ENCODE measurements around the gene ERI3. TPM values are rescaled to one million over a fixed set of nuclear protein-coding genes. Genes with fewer than 3 reads are reported as not detected.

Gene ERI3
- total RNA-seq, 4 donors from 2014 or later: 28.8 to 63.2 (median 45.0) TPM

DNA sequence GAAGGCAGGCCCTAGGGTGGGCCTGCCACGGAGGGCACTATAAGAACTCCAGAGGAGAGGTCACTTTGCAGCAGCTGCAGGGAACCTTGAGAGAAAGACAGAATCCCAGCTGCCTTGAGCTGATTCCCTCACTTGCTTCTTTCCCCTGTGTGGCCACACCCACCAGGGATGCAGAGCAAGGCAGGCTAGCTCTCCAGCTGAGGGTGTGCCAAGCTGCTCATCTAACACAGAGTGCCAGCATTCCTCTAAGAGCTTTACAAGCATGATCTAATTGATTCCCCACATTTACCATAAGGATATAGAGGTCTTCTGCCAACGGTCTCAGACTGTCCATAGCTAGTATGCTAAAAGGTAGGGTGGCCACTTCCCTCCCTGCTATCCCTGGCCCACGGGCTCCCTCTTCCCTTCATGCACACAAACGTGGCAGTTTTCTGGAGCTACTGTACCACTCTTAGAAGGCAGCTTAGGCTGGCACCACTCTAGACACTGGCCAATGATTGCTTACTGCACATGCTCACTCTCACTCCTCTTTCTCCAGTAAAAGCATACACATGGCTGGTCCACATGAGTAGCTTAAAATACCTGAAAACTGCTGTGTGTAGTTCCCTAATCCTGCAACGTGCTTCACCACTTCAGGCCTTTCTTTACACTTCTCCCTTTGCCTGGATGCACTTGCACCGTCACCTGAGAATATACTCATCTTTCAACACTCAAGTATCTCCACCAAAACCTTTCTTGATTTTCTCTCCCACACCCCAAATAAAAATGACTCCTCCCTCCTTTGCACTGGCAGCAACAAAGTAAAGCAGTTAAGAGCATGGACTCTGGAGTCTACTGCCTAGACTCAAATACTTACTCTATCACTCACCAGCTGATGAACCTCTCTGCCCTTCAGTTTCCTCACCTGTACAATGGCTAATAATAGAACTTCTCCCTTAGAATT is 84.1 kb downstream of the ERI3 start:
- intact Hi-C loops (cut with DNase I): no loop called here
- WGBS, 2 donors: 84 to 89% methylated on average over 6 of the region's 6 CpGs
- no peaks in the 10 kb centered on the region for H3K4me1 ChIP-seq

DNA sequence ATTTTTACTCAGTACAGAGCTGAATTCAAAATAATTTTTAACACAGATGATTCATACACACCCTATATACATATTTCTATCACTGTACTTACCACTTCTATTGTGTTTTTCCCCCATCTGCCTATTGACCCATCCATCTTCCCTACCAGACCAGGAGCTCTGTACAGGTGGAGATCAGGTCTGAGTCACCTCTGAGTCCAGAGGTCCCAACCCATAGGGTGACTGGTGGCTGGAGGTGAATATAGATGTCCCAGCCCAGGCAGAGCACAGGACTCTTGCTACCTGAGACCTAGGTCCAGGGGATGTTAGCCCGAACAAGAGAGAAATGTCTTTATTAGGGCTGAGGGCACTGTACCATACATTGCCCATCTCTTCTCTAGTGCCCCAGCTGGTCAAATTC is 87.0 kb downstream of the ERI3 start:
- DNase-seq: no peak
- Histone ChIP-seq H3K4me1 (no peaks in the 10 kb centered on the region), H3K27ac (no peak overlapping the region), H3K4me3 (replicated peaks in 1 of 3) (no peak overlapping the region), H3K9me3 (no peaks in the 10 kb centered on the region), H3K27me3 (no peaks in the 10 kb centered on the region), H3K36me3 (no peaks in the 10 kb centered on the region)
- intact Hi-C loops (cut with DNase I): no loop called here
- WGBS, 2 donors: 93 to 96% methylated on average over 1 of the region's 1 CpG
- TF ChIP-seq, protein P1, sequence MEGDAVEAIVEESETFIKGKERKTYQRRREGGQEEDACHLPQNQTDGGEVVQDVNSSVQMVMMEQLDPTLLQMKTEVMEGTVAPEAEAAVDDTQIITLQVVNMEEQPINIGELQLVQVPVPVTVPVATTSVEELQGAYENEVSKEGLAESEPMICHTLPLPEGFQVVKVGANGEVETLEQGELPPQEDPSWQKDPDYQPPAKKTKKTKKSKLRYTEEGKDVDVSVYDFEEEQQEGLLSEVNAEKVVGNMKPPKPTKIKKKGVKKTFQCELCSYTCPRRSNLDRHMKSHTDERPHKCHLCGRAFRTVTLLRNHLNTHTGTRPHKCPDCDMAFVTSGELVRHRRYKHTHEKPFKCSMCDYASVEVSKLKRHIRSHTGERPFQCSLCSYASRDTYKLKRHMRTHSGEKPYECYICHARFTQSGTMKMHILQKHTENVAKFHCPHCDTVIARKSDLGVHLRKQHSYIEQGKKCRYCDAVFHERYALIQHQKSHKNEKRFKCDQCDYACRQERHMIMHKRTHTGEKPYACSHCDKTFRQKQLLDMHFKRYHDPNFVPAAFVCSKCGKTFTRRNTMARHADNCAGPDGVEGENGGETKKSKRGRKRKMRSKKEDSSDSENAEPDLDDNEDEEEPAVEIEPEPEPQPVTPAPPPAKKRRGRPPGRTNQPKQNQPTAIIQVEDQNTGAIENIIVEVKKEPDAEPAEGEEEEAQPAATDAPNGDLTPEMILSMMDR (IDR thresholded peaks at IDR 0.05): no peak
- TF ChIP-seq POLR2A (IDR thresholded peaks at IDR 0.05): no peak

More for the DNA sequence above, 84.1 kb downstream of the ERI3 start:
- H3K27ac ChIP-seq: no peak overlapping the region
- H3K9me3 ChIP-seq: no peaks in the 10 kb centered on the region
- no peaks in the 10 kb centered on the region for H3K36me3 ChIP-seq
- TF ChIP-seq, protein P1 (IDR thresholded peaks at IDR 0.05): no peak
- no peak for TF ChIP-seq POLR2A (IDR thresholded peaks at IDR 0.05)
- H3K4me3 ChIP-seq (replicated peaks in 1 of 3): no peak overlapping the region
- no peak for DNase-seq
- H3K27me3 ChIP-seq: no peaks in the 10 kb centered on the region

DNA sequence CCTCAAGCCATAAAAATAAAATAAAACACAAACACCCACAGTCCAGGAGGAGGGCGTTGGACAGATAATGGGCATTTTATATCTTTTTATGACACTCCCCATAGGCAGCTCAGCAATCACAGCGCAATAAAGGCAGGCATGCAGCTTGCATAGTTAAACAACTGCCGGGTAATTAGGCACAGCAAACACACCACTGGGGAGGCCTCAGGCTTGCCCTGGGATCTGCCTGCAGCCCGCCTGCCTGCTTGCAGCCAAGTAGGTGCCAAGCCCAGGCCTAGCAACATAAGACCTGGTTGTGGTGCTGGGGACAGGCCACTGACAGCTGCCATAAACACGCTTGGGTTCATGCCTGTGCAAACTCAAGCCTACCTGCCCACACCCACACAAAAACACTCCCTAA is 87.6 kb downstream of the ERI3 start:
- no peaks in the 10 kb centered on the region for H3K9me3 ChIP-seq
- intact Hi-C loops (cut with DNase I): no loop called here
- H3K27me3 ChIP-seq: no peaks in the 10 kb centered on the region
- H3K4me3 ChIP-seq (replicated peaks in 1 of 3): no peak overlapping the region
- no peak for DNase-seq
- H3K4me1 ChIP-seq: no peaks in the 10 kb centered on the region
- WGBS, 2 donors: 95 to 96% methylated on average over 4 to 5 of the region's 5 CpGs
- H3K27ac ChIP-seq: no peak overlapping the region
- no peak for TF ChIP-seq POLR2A (IDR thresholded peaks at IDR 0.05)
- TF ChIP-seq, protein P1 (IDR thresholded peaks at IDR 0.05): no peak
- no peaks in the 10 kb centered on the region for H3K36me3 ChIP-seq

DNA sequence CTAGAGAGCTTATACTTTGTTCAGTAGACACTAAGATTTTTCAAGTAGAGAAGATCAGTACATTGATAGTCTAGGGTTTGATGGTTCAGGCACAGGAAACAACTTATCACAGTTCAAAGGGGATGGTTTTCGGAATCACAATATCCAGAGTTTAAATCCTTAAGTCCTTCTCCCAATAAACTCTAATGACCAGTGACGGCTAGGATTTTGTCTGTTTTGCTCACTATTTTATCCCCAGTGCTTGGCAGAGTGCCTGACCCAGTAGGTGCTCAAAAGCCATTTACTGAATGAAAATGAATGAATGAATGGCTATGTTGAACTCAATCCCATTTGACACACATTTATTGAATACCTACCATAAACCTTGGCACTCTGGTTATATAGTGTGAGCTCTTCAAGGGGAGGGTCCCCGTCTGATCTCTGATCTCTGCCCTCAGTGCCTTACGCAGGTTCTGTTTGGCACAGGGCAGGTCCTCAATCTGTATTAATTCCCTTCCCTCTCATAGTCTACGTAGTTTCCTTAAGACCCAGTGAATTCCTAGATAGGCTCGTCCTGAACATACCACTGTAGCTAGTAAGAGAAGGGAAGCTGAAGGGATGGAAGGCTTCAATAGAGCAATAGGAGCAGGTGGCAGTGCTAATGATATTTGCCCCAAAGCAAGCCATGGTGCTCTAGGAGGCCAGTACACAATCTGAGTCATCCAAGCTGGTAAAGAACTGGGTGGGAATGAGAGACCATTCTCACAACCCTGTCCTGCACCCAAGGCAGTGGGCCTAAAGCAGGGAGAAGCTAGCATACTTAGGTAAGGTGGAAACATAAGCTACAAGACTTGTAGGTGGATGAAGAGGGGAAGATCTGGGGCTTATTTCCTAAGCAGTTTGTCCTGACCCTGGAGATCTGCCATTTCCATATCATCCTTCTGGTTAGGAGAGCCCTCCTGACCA is 88.4 kb downstream of the ERI3 start:
- no peak for DNase-seq
- Histone ChIP-seq H3K9me3 (no peaks in the 10 kb centered on the region), H3K27me3 (no peaks in the 10 kb centered on the region), H3K4me3 (replicated peaks in 1 of 3) (no peak overlapping the region), H3K27ac (no peak overlapping the region), H3K36me3 (no peaks in the 10 kb centered on the region), H3K4me1 (no peaks in the 10 kb centered on the region)
- WGBS, 2 donors: 98% methylated on average over 6 of the region's 6 CpGs
- TF ChIP-seq, protein P1 (IDR thresholded peaks at IDR 0.05): no peak
- TF ChIP-seq POLR2A (IDR thresholded peaks at IDR 0.05): no peak
- intact Hi-C loops (cut with DNase I): no loop called here

Data from thyroid gland (tissue), 4 donors.